NB4 (cell line): ENCODE data around the gene FAM98B.

Experiments
- POLR2A ChIP-seq: IDR thresholded peaks from 2 replicates; pipeline ENCODE4 v1.6.1; 2011; ENCODE audit warnings: mild to moderate bottlenecking; ENCODE audit not compliant: insufficient read length; ENCODE audit errors: extremely low read depth
- TF ChIP-seq, protein P1 (sequence below): IDR thresholded peaks from one replicate; pipeline ENCODE4 v1.5.1; 2012; ENCODE audit warnings: low read depth, low read length

GRCh38 chr15:38408576-38408975 lies 45.4 kb upstream of the FAM98B start:
- TF ChIP-seq POLR2A = no peak
- TF ChIP-seq, protein P1, sequence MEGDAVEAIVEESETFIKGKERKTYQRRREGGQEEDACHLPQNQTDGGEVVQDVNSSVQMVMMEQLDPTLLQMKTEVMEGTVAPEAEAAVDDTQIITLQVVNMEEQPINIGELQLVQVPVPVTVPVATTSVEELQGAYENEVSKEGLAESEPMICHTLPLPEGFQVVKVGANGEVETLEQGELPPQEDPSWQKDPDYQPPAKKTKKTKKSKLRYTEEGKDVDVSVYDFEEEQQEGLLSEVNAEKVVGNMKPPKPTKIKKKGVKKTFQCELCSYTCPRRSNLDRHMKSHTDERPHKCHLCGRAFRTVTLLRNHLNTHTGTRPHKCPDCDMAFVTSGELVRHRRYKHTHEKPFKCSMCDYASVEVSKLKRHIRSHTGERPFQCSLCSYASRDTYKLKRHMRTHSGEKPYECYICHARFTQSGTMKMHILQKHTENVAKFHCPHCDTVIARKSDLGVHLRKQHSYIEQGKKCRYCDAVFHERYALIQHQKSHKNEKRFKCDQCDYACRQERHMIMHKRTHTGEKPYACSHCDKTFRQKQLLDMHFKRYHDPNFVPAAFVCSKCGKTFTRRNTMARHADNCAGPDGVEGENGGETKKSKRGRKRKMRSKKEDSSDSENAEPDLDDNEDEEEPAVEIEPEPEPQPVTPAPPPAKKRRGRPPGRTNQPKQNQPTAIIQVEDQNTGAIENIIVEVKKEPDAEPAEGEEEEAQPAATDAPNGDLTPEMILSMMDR = no peak
